HEK293 (cell line): ENCODE data around the gene ZFAND3.

ENCODE experiments used
- CTCF ChIA-PET: fragments of 350-600 bp; formaldehyde crosslinking; extraction: SDS; loops from one replicate; lab custom pipeline; 2021; ENCODE audit warnings: antibody characterized with exemption; lab: Yijun Ruan, JAX
- POLR2A ChIA-PET: fragments of 300-600 bp; formaldehyde crosslinking; extraction: SDS; loops from one replicate; lab custom pipeline; 2020; ENCODE audit warnings: antibody characterized with exemption, inconsistent platforms; lab: Yijun Ruan, JAX
- H3K27ac ChIP-seq: fragments of 200-500 bp; sonication (Bioruptor generic); 2 replicates; pipeline ENCODE4 v1.5.1; 2014; ENCODE audit warnings: low read depth, low read length, control low read depth, inconsistent platforms; ENCODE audit errors: extremely low read depth
- H3K36me3 ChIP-seq, 2 experiments: fragments of 200-500 bp in 1 of 2; sonication (Bioruptor generic) in 1 of 2; 1 replicate in 1 of 2; 2 replicates in 1 of 2; pipeline ENCODE4 v1.5.1; 2014 to 2017; ENCODE audit warnings: inconsistent platforms in 2 of 2, low read length in 2 of 2; ENCODE audit not compliant: control insufficient read depth in 2 of 2, insufficient read depth in 1 of 2
- H3K4me1 ChIP-seq: fragments of 200-500 bp; sonication (Bioruptor generic); 2 replicates; pipeline ENCODE4 v1.5.1; 2014; ENCODE audit warnings: mild to moderate bottlenecking, low read length, inconsistent platforms; ENCODE audit not compliant: control insufficient read depth, insufficient read depth
- H3K4me3 ChIP-seq: 2 replicates; pipeline ENCODE4 v1.5.1; 2011; ENCODE audit warnings: low read depth, mild to moderate bottlenecking, control low read depth, low read length, moderate library complexity
- H3K9me3 ChIP-seq: fragments of 200-500 bp; sonication (Bioruptor generic); 2 replicates; pipeline ENCODE4 v1.5.1; 2014; ENCODE audit warnings: low read depth, low read length, inconsistent platforms; ENCODE audit not compliant: control insufficient read depth, insufficient read depth
- ATF2 ChIP-seq: fragments of 450-650 bp; formaldehyde crosslinking; IDR thresholded peaks from 2 replicates; pipeline ENCODE4 v1.5.1; 2016; ENCODE audit warnings: missing biosample characterization, missing genetic modification characterization, low read depth
- IKZF3 ChIP-seq: fragments of 450-650 bp; IDR thresholded peaks from 2 replicates; pipeline ENCODE4 v1.5.0; 2018; ENCODE audit warnings: missing biosample characterization, mild to moderate bottlenecking, missing genetic modification characterization, moderate library complexity
- KLF9 ChIP-seq: fragments of 450-650 bp; formaldehyde crosslinking; IDR thresholded peaks from 2 replicates; pipeline ENCODE4 v1.5.1; 2016; ENCODE audit warnings: missing biosample characterization, missing genetic modification characterization, low read depth
- MYNN ChIP-seq: fragments of 450-650 bp; formaldehyde crosslinking; IDR thresholded peaks from 2 replicates; pipeline ENCODE4 v1.5.1; 2016; ENCODE audit warnings: missing biosample characterization, missing genetic modification characterization, borderline replicate concordance
- REPIN1 ChIP-seq: fragments of 450-650 bp; formaldehyde crosslinking; IDR thresholded peaks from 2 replicates; pipeline ENCODE4 v1.5.1; 2017; ENCODE audit warnings: missing biosample characterization, missing genetic modification characterization, low read depth
- ZBTB20 ChIP-seq: fragments of 450-650 bp; formaldehyde crosslinking; IDR thresholded peaks from 2 replicates; pipeline ENCODE4 v1.5.1; 2016; ENCODE audit warnings: missing biosample characterization, missing genetic modification characterization
- ZBTB21 ChIP-seq: fragments of 450-650 bp; formaldehyde crosslinking; IDR thresholded peaks from 2 replicates; pipeline ENCODE4 v1.5.1; 2017; ENCODE audit warnings: missing biosample characterization, missing genetic modification characterization
- ZEB2 ChIP-seq: fragments of 450-650 bp; formaldehyde crosslinking; IDR thresholded peaks from 2 replicates; pipeline ENCODE4 v1.5.1; 2016; ENCODE audit warnings: missing biosample characterization, missing genetic modification characterization
- ZNF132 ChIP-seq: fragments of 450-650 bp; formaldehyde crosslinking; IDR thresholded peaks from 2 replicates; pipeline ENCODE4 v1.5.1; 2017; ENCODE audit warnings: missing biosample characterization, missing genetic modification characterization, borderline replicate concordance
- ZNF311 ChIP-seq: fragments of 450-650 bp; formaldehyde crosslinking; IDR thresholded peaks from 2 replicates; pipeline ENCODE4 v1.5.1; 2017; ENCODE audit warnings: missing biosample characterization, missing genetic modification characterization, borderline replicate concordance
- ZNF335 ChIP-seq: fragments of 450-650 bp; formaldehyde crosslinking; conservative IDR thresholded peaks from 2 replicates; pipeline ENCODE4 v1.5.1; 2016; ENCODE audit warnings: missing biosample characterization, missing genetic modification characterization
- ZNF366 ChIP-seq: fragments of 450-650 bp; formaldehyde crosslinking; conservative IDR thresholded peaks from 2 replicates; pipeline ENCODE4 v1.5.1; 2016; ENCODE audit warnings: missing biosample characterization, missing genetic modification characterization
- ZNF404 ChIP-seq: fragments of 450-650 bp; formaldehyde crosslinking; IDR thresholded peaks from 2 replicates; pipeline ENCODE4 v1.5.1; 2017; ENCODE audit warnings: missing biosample characterization, missing genetic modification characterization
- ZNF449 ChIP-seq: fragments of 450-650 bp; formaldehyde crosslinking; IDR thresholded peaks from 2 replicates; pipeline ENCODE4 v1.5.1; 2017; ENCODE audit warnings: missing biosample characterization, mild to moderate bottlenecking, missing genetic modification characterization, moderate library complexity
- ZNF513 ChIP-seq: fragments of 450-650 bp; IDR thresholded peaks from 2 replicates; pipeline ENCODE4 v1.5.1; 2018; ENCODE audit warnings: missing biosample characterization, missing genetic modification characterization
- ZNF629 ChIP-seq: fragments of 450-650 bp; formaldehyde crosslinking; IDR thresholded peaks from 2 replicates; pipeline ENCODE4 v1.5.1; 2017; ENCODE audit warnings: missing biosample characterization, missing genetic modification characterization
- TF ChIP-seq, protein P1 (sequence below): fragments of 450-650 bp; formaldehyde crosslinking; IDR thresholded peaks from 2 replicates; pipeline ENCODE4 v1.5.1; 2017; ENCODE audit warnings: missing biosample characterization, missing genetic modification characterization
- TF ChIP-seq, protein P2 (sequence below): fragments of 450-650 bp; formaldehyde crosslinking; IDR thresholded peaks from 2 replicates; pipeline ENCODE4 v1.5.1; 2016; ENCODE audit warnings: missing biosample characterization, missing genetic modification characterization
- TF ChIP-seq, protein P3 (sequence below): fragments of 450-650 bp; formaldehyde crosslinking; IDR thresholded peaks from 2 replicates; pipeline ENCODE4 v1.5.1; 2016; ENCODE audit warnings: missing biosample characterization, missing genetic modification characterization, borderline replicate concordance

The ZFAND3 gene

GRCh38 chr6:37917566-37917965, 98.0 kb downstream of the ZFAND3 start (continued):
- no peak for TF ChIP-seq ZNF449

- ChIA-PET POLR2A (no interaction called here), CTCF (interaction anchor here (0.6 kb wide), 2 partner anchors 32 to 60 kb away, joined by 3 read pairs; no protein-coding TSS in a partner anchor)
- Histone ChIP-seq H3K4me1 (peaks cover 11% of the 10 kb centered on the region), H3K27ac (no peak overlapping the region), H3K36me3 (no peaks in the 10 kb centered on the region), H3K4me3 (no peak overlapping the region), H3K9me3 (no peaks in the 10 kb centered on the region)
- TF ChIP-seq ZNF335 (tag by site-specific recombination) = 0 out of 2 replicates have a peak, but pooled peaks have one; percentile 20
- no peak for TF ChIP-seq MYNN (tag by site-specific recombination)
- peak; percentile 92 for TF ChIP-seq ATF2
- TF ChIP-seq ZNF513 (tag by site-specific recombination) = peak; percentile 34; the same call in 1 of the 2 replicates
- TF ChIP-seq REPIN1 (tag by site-specific recombination) = no peak
- TF ChIP-seq ZNF404 = no peak
- peak; percentile 70 for TF ChIP-seq ZEB2 (tag by site-specific recombination)
- TF ChIP-seq, protein P1, sequence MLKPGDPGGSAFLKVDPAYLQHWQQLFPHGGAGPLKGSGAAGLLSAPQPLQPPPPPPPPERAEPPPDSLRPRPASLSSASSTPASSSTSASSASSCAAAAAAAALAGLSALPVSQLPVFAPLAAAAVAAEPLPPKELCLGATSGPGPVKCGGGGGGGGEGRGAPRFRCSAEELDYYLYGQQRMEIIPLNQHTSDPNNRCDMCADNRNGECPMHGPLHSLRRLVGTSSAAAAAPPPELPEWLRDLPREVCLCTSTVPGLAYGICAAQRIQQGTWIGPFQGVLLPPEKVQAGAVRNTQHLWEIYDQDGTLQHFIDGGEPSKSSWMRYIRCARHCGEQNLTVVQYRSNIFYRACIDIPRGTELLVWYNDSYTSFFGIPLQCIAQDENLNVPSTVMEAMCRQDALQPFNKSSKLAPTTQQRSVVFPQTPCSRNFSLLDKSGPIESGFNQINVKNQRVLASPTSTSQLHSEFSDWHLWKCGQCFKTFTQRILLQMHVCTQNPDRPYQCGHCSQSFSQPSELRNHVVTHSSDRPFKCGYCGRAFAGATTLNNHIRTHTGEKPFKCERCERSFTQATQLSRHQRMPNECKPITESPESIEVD (tag by site-specific recombination) = peak; percentile 68
- TF ChIP-seq ZBTB21 (tag by site-specific recombination) = peak; percentile 91
- TF ChIP-seq ZBTB20 (tag by site-specific recombination) = no peak
- 0 out of 2 replicates have a peak, but pooled peaks have one; percentile 11 for TF ChIP-seq ZNF366 (tag by site-specific recombination)
- TF ChIP-seq IKZF3 (tag by site-specific recombination) = 0 out of 2 replicates have a peak, but pooled peaks have one; percentile 45
- TF ChIP-seq, protein P2, sequence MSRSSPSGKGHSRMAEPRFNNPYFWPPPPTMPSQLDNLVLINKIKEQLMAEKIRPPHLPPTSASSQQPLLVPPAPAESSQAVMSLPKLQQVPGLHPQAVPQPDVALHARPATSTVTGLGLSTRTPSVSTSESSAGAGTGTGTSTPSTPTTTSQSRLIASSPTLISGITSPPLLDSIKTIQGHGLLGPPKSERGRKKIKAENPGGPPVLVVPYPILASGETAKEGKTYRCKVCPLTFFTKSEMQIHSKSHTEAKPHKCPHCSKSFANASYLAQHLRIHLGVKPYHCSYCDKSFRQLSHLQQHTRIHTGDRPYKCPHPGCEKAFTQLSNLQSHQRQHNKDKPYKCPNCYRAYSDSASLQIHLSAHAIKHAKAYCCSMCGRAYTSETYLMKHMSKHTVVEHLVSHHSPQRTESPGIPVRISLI (tag by site-specific recombination) = peak; percentile 84
- TF ChIP-seq ZNF629 (tag by site-specific recombination) = peak; percentile 92
These were observed 100.1 kb downstream of the ZFAND3 start for GRCh38 chr6:37919417-37920157.

DNA sequence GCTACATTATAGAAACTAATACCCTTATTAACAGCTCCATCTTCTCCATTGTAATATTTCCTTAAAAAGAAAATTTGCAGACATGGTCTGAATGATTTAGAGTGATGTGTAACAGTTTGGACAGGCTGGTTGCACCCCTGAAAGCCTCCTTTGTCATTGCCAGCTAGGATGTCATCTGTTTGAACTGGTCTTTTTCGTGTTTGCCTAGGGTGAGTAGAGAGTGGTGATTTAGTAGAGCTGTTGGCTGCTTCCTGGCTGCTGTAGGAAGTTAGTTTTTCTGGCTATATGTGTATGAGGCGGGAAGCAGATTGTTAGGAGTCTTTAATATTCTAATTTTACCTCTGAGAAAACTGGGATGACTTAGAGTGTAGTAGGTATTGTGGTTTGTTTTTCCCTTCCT, 101.1 kb downstream of the ZFAND3 start:
- Histone ChIP-seq H3K36me3 (no peaks in the 10 kb centered on the region), H3K4me3 (no peak overlapping the region), H3K27ac (no peak overlapping the region), H3K9me3 (no peaks in the 10 kb centered on the region), H3K4me1 (peaks cover 11% of the 10 kb centered on the region)
- ChIA-PET POLR2A (no interaction called here), CTCF (no interaction called here)
- no peak for TF ChIP-seq ZNF132 (tag by site-specific recombination)
- TF ChIP-seq ZNF449 = no peak
- no peak for TF ChIP-seq KLF9 (tag by site-specific recombination)
- no peak for TF ChIP-seq ZNF311 (tag by site-specific recombination)
- TF ChIP-seq, protein P3, sequence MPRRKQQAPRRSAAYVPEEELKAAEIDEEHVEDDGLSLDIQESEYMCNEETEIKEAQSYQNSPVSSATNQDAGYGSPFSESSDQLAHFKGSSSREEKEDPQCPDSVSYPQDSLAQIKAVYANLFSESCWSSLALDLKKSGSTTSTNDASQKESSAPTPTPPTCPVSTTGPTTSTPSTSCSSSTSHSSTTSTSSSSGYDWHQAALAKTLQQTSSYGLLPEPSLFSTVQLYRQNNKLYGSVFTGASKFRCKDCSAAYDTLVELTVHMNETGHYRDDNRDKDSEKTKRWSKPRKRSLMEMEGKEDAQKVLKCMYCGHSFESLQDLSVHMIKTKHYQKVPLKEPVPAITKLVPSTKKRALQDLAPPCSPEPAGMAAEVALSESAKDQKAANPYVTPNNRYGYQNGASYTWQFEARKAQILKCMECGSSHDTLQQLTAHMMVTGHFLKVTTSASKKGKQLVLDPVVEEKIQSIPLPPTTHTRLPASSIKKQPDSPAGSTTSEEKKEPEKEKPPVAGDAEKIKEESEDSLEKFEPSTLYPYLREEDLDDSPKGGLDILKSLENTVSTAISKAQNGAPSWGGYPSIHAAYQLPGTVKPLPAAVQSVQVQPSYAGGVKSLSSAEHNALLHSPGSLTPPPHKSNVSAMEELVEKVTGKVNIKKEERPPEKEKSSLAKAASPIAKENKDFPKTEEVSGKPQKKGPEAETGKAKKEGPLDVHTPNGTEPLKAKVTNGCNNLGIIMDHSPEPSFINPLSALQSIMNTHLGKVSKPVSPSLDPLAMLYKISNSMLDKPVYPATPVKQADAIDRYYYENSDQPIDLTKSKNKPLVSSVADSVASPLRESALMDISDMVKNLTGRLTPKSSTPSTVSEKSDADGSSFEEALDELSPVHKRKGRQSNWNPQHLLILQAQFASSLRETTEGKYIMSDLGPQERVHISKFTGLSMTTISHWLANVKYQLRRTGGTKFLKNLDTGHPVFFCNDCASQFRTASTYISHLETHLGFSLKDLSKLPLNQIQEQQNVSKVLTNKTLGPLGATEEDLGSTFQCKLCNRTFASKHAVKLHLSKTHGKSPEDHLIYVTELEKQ (tag by site-specific recombination) = no peak
